Mesothelial cell of epicardium (in vitro differentiated cells): ENCODE measurements around the gene PFKL. TPM values are rescaled to one million over a fixed set of nuclear protein-coding genes. Genes with fewer than 3 reads are reported as not detected.

Source experiments
- DNase-seq, 2 experiments: peaks; one replicate each; pipeline ENCODE4 v3.0.0; 2021; ENCODE audit warnings: low spot score in 2 of 2; ENCODE audit not compliant: unreplicated experiment in 2 of 2
- H3K27ac Mint-ChIP-seq: 2 replicates; pipeline ENCODE4 v1.8.0; 2021; ENCODE audit warnings: mixed read lengths
- H3K27me3 Mint-ChIP-seq: 2 replicates; pipeline ENCODE4 v1.8.0; 2021; ENCODE audit warnings: low read depth, mixed read lengths
- H3K36me3 Mint-ChIP-seq: 2 replicates; pipeline ENCODE4 v1.8.0; 2021; ENCODE audit warnings: mixed read lengths
- H3K4me1 Mint-ChIP-seq: 2 replicates; pipeline ENCODE4 v1.8.0; 2021; ENCODE audit warnings: mixed read lengths
- H3K4me3 Mint-ChIP-seq: 2 replicates; pipeline ENCODE4 v1.8.0; 2021; ENCODE audit warnings: mild to moderate bottlenecking, moderate library complexity, mixed read lengths
- H3K9me3 Mint-ChIP-seq: 2 replicates; pipeline ENCODE4 v1.8.0; 2021; ENCODE audit warnings: mixed read lengths
- CTCF ChIP-seq: fragments of 200-600 bp; sonication (generic); IDR thresholded peaks from one replicate; pipeline ENCODE4 v1.5.0; 2021; ENCODE audit warnings: antibody characterized with exemption; ENCODE audit not compliant: unreplicated experiment
- total RNA-seq: library from RNA; stranded (reverse); gene quantifications from 3 replicates; pipeline ENCODE4 v1.2.1, GENCODE V29; 2021

Gene PFKL
- total RNA-seq, 1 donor from 2014 or later: 155 TPM

- TF ChIP-seq CTCF: no peak
- Mint-ChIP-seq H3K36me3 (peaks cover 3% of the 10 kb centered on the region), H3K4me1 (peaks cover 36% of the 10 kb centered on the region), H3K9me3 (no peaks in the 10 kb centered on the region), H3K27ac (no peak overlapping the region), H3K27me3 (no peaks in the 10 kb centered on the region), H3K4me3 (no peak overlapping the region)
- no peak for DNase-seq
These were observed 4.3 kb downstream of the PFKL start for GRCh38 chr21:44304011-44304616.

- H3K4me3 Mint-ChIP-seq: no peak overlapping the region
- H3K36me3 Mint-ChIP-seq: peaks cover 3% of the 10 kb centered on the region
- H3K27me3 Mint-ChIP-seq: no peaks in the 10 kb centered on the region
- DNase-seq: peak in 1 of 2 experiments; percentile 70
- H3K4me1 Mint-ChIP-seq: peaks cover 33% of the 10 kb centered on the region
- peak overlapping the region; percentile 91 for H3K27ac Mint-ChIP-seq
- no peaks in the 10 kb centered on the region for H3K9me3 Mint-ChIP-seq
- peak; percentile 48 for TF ChIP-seq CTCF
These were observed 5.0 kb downstream of the PFKL start for GRCh38 chr21:44304877-44305293.

GRCh38 chr21:44305691-44306090 lies 5.8 kb downstream of the PFKL start:
- no peak for TF ChIP-seq CTCF
- Mint-ChIP-seq H3K9me3 (no peaks in the 10 kb centered on the region), H3K4me3 (no peak overlapping the region), H3K36me3 (peaks cover 3% of the 10 kb centered on the region), H3K4me1 (peaks cover 33% of the 10 kb centered on the region), H3K27me3 (no peaks in the 10 kb centered on the region), H3K27ac (no peak overlapping the region)
- DNase-seq: no peak

DNA sequence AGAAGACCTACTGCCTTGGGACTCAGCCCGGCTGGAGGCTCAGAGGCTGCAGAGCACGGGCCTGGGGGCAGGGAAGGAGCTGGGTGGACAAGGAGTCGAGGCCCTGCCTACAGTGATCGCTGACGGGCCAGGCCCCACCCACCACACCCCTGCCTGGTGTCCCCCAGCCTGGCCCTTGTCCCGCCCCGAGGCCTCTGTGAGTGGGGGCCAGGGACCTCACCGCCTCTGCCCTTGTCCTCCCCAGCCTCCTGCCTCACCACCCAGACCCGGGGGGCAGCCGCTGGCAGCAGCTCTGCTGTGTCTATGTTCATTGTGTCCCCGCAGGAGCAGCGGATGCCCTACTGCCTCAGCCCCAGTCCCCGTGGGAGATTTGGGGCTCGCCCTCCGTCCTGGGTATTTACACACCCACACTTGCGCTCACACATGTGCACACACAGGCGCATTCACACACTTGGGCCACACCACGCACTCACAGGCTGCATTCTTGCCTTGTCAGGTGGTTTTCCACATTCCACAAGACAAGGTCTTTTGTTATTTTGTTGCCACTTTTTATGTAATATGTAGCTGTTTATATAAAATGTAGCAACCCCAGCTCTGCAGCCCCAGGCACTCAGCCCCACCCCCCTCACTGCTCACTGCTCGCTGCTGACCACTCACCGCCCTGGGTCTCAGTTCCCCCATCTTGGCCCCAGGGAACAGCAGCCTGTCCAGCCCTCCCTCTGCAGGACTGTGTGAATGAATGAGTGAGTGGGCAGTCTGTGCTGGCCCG lies 7.3 kb downstream of the PFKL start:
- Mint-ChIP-seq H3K4me1 (peaks cover 26% of the 10 kb centered on the region), H3K27me3 (no peaks in the 10 kb centered on the region), H3K36me3 (peaks cover 8% of the 10 kb centered on the region), H3K9me3 (no peaks in the 10 kb centered on the region), H3K27ac (peak overlapping the region; percentile 92), H3K4me3 (no peak overlapping the region)
- no peak for TF ChIP-seq CTCF
- DNase-seq: no peak

- no peak for TF ChIP-seq CTCF
- H3K4me1 Mint-ChIP-seq: peaks cover 15% of the 10 kb centered on the region
- H3K36me3 Mint-ChIP-seq: peaks cover 8% of the 10 kb centered on the region
- H3K4me3 Mint-ChIP-seq: no peak overlapping the region
- no peaks in the 10 kb centered on the region for H3K9me3 Mint-ChIP-seq
- no peak for DNase-seq
- H3K27ac Mint-ChIP-seq: no peak overlapping the region
- H3K27me3 Mint-ChIP-seq: no peaks in the 10 kb centered on the region
These were observed 11.0 kb downstream of the PFKL start for GRCh38 chr21:44310628-44311507.
